ENCODE measurements around the gene TMEM151A. TPM values are rescaled to one million over a fixed set of nuclear protein-coding genes. Genes with fewer than 3 reads are reported as not detected.

TMEM151A gene
- total RNA-seq, 1 experiment from 2014 or later: 1.4 TPM

DNA sequence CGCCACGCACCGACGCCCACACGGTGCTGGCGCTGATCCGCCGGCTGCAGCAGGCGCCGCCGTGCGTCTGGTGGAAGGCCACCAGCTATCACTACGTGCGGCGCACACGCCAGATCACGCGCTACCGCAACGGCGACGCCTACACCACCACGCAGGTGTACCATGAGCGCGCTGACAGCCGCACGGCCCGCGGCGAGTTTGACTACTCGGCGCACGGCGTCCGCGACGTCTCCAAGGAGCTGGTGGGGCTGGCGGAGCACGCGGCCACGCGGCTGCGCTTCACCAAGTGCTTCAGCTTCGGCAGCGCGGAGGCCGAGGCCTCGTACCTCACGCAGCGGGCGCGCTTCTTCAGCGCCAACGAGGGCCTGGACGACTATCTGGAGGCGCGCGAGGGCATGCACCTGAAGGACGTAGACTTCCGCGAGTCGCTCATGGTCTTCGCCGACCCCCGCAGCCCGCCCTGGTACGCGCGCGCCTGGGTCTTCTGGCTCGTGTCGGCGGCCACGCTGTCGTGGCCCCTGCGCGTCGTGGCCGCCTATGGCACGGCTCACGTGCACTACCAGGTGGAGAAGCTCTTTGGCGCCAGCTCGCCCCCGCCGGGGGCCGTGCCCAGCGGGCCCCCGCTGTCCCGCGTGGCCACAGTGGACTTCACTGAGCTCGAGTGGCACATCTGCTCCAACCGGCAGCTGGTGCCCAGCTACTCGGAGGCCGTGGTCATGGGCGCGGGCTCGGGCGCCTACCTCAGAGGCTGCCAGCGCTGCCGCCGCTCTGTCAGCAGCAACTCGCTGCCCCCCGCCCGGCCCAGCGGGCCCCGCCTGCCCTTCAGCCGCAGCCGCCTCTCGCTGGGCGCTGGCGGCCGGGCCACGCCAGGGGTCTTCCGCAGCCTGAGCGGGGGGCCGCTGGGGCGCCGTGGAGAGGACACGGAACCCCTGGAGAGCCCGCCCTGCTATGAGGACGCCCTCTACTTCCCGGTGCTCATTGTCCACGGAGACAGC, 3.2 kb downstream of the TMEM151A start:
- H3K9me3 Mint-ChIP-seq (ENCODE audit: low read depth, unreplicated experiment): no peaks in the 10 kb centered on the region
- intact Hi-C loops (cut with micrococcal nuclease; ENCODE audit: unreplicated experiment): no loop called here

DNA sequence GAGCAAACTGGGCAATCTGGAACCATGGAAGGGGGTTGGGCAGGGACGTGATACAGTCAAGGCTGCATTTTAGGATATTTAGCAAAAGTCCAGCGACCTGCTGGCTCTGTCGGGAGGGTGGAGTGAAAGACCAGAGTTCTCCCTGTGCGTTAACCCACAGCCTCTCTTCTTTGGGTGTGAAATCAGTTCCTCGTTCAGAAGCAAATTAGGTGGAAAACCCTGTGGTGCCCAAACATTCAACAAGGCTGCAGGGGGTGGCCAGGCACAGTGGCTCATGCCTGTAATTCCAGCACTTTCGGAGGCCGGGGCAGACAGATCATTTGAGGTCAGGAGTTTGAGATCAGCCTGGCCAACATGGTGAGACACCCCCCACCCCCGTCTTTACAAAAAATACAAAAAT, 5.9 kb downstream of the TMEM151A start:
- no TSS peak for BruUV-seq (replicated peaks)
- DNase-seq: no peak
- TF ChIP-seq, protein P1, sequence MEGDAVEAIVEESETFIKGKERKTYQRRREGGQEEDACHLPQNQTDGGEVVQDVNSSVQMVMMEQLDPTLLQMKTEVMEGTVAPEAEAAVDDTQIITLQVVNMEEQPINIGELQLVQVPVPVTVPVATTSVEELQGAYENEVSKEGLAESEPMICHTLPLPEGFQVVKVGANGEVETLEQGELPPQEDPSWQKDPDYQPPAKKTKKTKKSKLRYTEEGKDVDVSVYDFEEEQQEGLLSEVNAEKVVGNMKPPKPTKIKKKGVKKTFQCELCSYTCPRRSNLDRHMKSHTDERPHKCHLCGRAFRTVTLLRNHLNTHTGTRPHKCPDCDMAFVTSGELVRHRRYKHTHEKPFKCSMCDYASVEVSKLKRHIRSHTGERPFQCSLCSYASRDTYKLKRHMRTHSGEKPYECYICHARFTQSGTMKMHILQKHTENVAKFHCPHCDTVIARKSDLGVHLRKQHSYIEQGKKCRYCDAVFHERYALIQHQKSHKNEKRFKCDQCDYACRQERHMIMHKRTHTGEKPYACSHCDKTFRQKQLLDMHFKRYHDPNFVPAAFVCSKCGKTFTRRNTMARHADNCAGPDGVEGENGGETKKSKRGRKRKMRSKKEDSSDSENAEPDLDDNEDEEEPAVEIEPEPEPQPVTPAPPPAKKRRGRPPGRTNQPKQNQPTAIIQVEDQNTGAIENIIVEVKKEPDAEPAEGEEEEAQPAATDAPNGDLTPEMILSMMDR (IDR thresholded peaks at IDR 0.05; ENCODE audit: unreplicated experiment): no peak
- Mint-ChIP-seq H3K36me3 (ENCODE audit: insufficient read depth, unreplicated experiment) (peaks cover 3% of the 10 kb centered on the region), H3K27me3 (ENCODE audit: unreplicated experiment) (peaks cover 38% of the 10 kb centered on the region), H3K27ac (ENCODE audit: unreplicated experiment) (no peak overlapping the region), H3K4me3 (ENCODE audit: low read depth, unreplicated experiment) (no peak overlapping the region), H3K9me3 (ENCODE audit: low read depth, unreplicated experiment) (no peaks in the 10 kb centered on the region), H3K4me1 (ENCODE audit: low read depth, unreplicated experiment) (peaks cover 11% of the 10 kb centered on the region)
- intact Hi-C loops (cut with micrococcal nuclease; ENCODE audit: unreplicated experiment): no loop called here
- CTCF ChIA-PET: interaction anchor here (0.6 to 1.5 kb wide), 3 partner anchors 9 to 131 kb away, joined by 3 to 6 read pairs (median 5); partner anchors contain the start of gene YIF1A

More for the DNA sequence above, 3.2 kb downstream of the TMEM151A start:
- Mint-ChIP-seq H3K36me3 (ENCODE audit: insufficient read depth, unreplicated experiment) (peaks cover 12% of the 10 kb centered on the region), H3K27me3 (ENCODE audit: unreplicated experiment) (peaks cover 56% of the 10 kb centered on the region), H3K27ac (ENCODE audit: unreplicated experiment) (no peak overlapping the region), H3K4me3 (ENCODE audit: low read depth, unreplicated experiment) (no peak overlapping the region), H3K4me1 (ENCODE audit: low read depth, unreplicated experiment) (peaks cover 27% of the 10 kb centered on the region)
- CTCF ChIA-PET: interaction anchor here (0.8 kb wide), 1 partner anchor 18 kb away, joined by 3 read pairs; no protein-coding TSS in a partner anchor
- TF ChIP-seq, protein P1 (IDR thresholded peaks at IDR 0.05; ENCODE audit: unreplicated experiment): no peak
- DNase-seq: no peak
- BruUV-seq (replicated peaks): no TSS peak

DNA sequence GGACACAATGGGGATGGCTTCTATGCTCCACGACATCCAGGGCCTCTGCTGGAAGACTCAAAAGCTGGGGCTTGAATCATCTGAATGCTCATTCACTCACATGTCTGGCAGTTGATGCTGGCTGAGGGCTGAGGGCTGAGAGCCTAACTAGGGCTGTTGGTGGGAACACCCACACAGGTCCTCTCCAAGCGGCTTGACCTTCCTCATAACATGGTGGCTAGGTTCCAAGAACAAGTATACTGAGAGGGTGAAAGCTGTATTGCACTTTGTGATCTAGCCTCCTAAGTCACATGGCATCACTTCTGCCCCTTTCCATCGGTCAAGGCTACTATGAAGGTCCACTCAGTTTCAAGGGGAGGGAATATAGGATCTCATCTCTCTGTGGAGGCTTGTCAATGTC, 7.5 kb downstream of the TMEM151A start:
- no peaks in the 10 kb centered on the region for H3K9me3 Mint-ChIP-seq (ENCODE audit: low read depth, unreplicated experiment)
- TF ChIP-seq, protein P1 (IDR thresholded peaks at IDR 0.05; ENCODE audit: unreplicated experiment): no peak
- H3K4me3 Mint-ChIP-seq (ENCODE audit: low read depth, unreplicated experiment): no peak overlapping the region
- intact Hi-C loops (cut with micrococcal nuclease; ENCODE audit: unreplicated experiment): no loop called here
- no peaks in the 10 kb centered on the region for H3K36me3 Mint-ChIP-seq (ENCODE audit: insufficient read depth, unreplicated experiment)
- CTCF ChIA-PET: interaction anchor here (0.6 kb wide), 1 partner anchor 31 kb away, joined by 9 read pairs; no protein-coding TSS in a partner anchor
- BruUV-seq (replicated peaks): no TSS peak
- peaks cover 23% of the 10 kb centered on the region for H3K27me3 Mint-ChIP-seq (ENCODE audit: unreplicated experiment)
- H3K4me1 Mint-ChIP-seq (ENCODE audit: low read depth, unreplicated experiment): no peaks in the 10 kb centered on the region
- no peak overlapping the region for H3K27ac Mint-ChIP-seq (ENCODE audit: unreplicated experiment)
- no peak for DNase-seq

DNA sequence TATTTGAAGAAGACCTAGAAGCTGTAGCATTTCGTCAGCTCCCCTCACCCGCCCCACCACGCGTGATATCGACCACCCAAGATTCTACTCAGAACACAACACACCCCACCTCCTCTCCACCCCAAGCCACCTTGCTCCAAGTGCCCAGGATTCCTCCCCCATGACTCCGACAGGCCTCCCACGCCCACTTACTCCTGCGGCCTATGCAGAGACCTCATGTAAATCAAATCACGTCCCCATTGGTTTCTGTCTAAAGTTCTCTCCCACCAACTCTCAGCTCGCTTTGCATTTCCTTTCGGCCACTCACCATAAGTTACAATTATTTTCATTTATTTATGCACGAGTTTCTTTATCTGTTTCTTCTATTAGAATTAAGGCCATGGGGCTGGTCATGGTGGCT, 11.0 kb downstream of the TMEM151A start:
- Mint-ChIP-seq H3K36me3 (ENCODE audit: insufficient read depth, unreplicated experiment) (no peaks in the 10 kb centered on the region), H3K4me1 (ENCODE audit: low read depth, unreplicated experiment) (no peaks in the 10 kb centered on the region), H3K9me3 (ENCODE audit: low read depth, unreplicated experiment) (no peaks in the 10 kb centered on the region), H3K27ac (ENCODE audit: unreplicated experiment) (no peak overlapping the region), H3K27me3 (ENCODE audit: unreplicated experiment) (peaks cover 10% of the 10 kb centered on the region), H3K4me3 (ENCODE audit: low read depth, unreplicated experiment) (no peak overlapping the region)
- intact Hi-C loops (cut with micrococcal nuclease; ENCODE audit: unreplicated experiment): no loop called here
- DNase-seq: no peak
- BruUV-seq (replicated peaks): no TSS peak
- TF ChIP-seq, protein P1 (IDR thresholded peaks at IDR 0.05; ENCODE audit: unreplicated experiment): no peak
- CTCF ChIA-PET: interaction anchor here (1.5 kb wide), 1 partner anchor 10 kb away, joined by 5 read pairs; no protein-coding TSS in a partner anchor
